ENCODE results near the gene TRAPPC5. TPM values are rescaled to one million over a fixed set of nuclear protein-coding genes. Genes with fewer than 3 reads are reported as not detected.

TRAPPC5 gene
- total RNA-seq, 5 donors from 2014 or later (not counting 1 experiment from before 2014, with no cell fraction given), result 39.2 to 75.3 (median 69.4) TPM

DNA sequence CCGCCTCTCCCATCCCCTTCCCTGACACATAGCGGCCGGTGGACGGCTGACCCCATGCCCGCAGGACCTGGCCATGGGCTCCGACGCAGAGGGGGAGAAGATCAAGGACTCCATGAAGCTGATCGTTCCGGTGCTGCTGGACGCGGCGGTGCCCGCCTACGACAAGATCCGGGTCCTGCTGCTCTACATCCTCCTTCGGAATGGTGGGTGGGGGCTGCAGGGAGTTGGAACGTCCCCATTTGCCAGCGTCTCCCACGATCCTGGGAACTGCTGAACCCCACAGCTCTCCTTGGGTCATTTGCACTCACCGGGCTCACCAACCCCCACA is 36.1 kb upstream of the TRAPPC5 start:
- Mint-ChIP-seq H3K36me3 (peaks cover 14% of the 10 kb centered on the region), H3K27me3 (no peaks in the 10 kb centered on the region), H3K27ac (no peak overlapping the region), H3K4me1 (peaks cover 8 to 10% (median 9%) of the 10 kb centered on the region in 3 donors), H3K4me3 (no peak overlapping the region), H3K9me3 (no peaks in the 10 kb centered on the region)
- H3K9me3 ChIP-seq, result no peaks in the 10 kb centered on the region
- ChIA-PET CTCF (interaction anchor here in 1 of 2 donors (0.6 kb wide), 1 partner anchor 1437 kb away, joined by 6 read pairs; no protein-coding TSS in a partner anchor), POLR2A (no interaction called here)
- 98% methylated on average over 12 of the region's 20 CpGs for WGBS (ENCODE audit: insufficient coverage)
- H3K27ac ChIP-seq (ENCODE audit: low read length), result no peak overlapping the region
- DNase-seq (no peak), ATAC-seq (replicated peaks in 1 of 4) (no peak)
- H3K4me1 ChIP-seq (ENCODE audit: control insufficient read depth in 1 of 2, extremely low read depth in 1 of 2, insufficient read depth in 2 of 2, low read length in 2 of 2), result peaks cover 0 to 7% of the 10 kb centered on the region in 2 experiments
- H3K36me3 ChIP-seq (ENCODE audit: control insufficient read depth in 2 of 2, extremely low read depth in 1 of 2, insufficient read depth in 1 of 2, low read length in 1 of 2), result peaks cover 14 to 38% of the 10 kb centered on the region in 2 donors
- H3K4me3 ChIP-seq (ENCODE audit: control insufficient read depth in 1 of 2, extremely low read depth in 1 of 2, low read length in 1 of 2), result no peak overlapping the region
- H3K27me3 ChIP-seq (replicated peaks in 1 of 2; ENCODE audit: control insufficient read depth in 2 of 2, extremely low read depth in 1 of 2, insufficient read depth in 2 of 2, low read length in 1 of 2), result peaks cover 0 to 2% of the 10 kb centered on the region in 2 experiments

DNA sequence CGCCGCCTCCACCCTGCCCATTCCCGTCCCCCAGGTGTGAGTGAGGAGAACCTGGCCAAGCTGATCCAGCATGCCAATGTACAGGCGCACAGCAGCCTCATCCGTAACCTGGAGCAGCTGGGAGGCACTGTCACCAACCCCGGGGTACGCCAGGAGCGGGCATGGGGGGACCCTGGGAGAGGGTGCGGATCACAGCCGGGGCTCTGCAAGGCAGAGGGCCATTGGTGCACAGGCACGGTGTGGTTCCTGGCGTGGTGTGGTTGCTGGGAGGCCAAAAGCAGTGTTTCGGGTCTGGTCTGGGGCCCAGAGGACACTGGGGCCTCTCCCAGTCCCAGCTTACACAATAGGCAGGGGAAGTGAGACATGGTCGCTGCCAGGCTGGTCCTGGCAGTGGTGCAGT is 35.5 kb upstream of the TRAPPC5 start:
- ChIA-PET POLR2A (no interaction called here), CTCF (no interaction called here)
- no peak overlapping the region for H3K4me3 ChIP-seq (ENCODE audit: control insufficient read depth in 1 of 2, extremely low read depth in 1 of 2, low read length in 1 of 2)
- H3K27me3 ChIP-seq (replicated peaks in 1 of 2; ENCODE audit: control insufficient read depth in 2 of 2, extremely low read depth in 1 of 2, insufficient read depth in 2 of 2, low read length in 1 of 2), result peaks cover 0 to 2% of the 10 kb centered on the region in 2 experiments
- WGBS (ENCODE audit: insufficient coverage), result 95% methylated on average over 10 of the region's 14 CpGs
- no peaks in the 10 kb centered on the region for H3K27me3 Mint-ChIP-seq
- H3K27ac ChIP-seq (ENCODE audit: low read length), result no peak overlapping the region
- no peaks in the 10 kb centered on the region for H3K9me3 Mint-ChIP-seq
- H3K36me3 Mint-ChIP-seq, result peaks cover 7% of the 10 kb centered on the region
- H3K9me3 ChIP-seq, result no peaks in the 10 kb centered on the region
- peaks cover 0 to under 1% of the 10 kb centered on the region in 2 experiments for H3K4me1 ChIP-seq (ENCODE audit: control insufficient read depth in 1 of 2, extremely low read depth in 1 of 2, insufficient read depth in 2 of 2, low read length in 2 of 2)
- no peak overlapping the region for H3K27ac Mint-ChIP-seq
- no peak overlapping the region for H3K4me3 Mint-ChIP-seq
- H3K36me3 ChIP-seq (ENCODE audit: control insufficient read depth in 2 of 2, extremely low read depth in 1 of 2, insufficient read depth in 1 of 2, low read length in 1 of 2), result peaks cover 14 to 37% of the 10 kb centered on the region in 2 donors
- no peak for ATAC-seq (replicated peaks in 1 of 4)
- DNase-seq, result no peak
- peaks cover 1 to 3% (median 2%) of the 10 kb centered on the region in 3 donors for H3K4me1 Mint-ChIP-seq

DNA sequence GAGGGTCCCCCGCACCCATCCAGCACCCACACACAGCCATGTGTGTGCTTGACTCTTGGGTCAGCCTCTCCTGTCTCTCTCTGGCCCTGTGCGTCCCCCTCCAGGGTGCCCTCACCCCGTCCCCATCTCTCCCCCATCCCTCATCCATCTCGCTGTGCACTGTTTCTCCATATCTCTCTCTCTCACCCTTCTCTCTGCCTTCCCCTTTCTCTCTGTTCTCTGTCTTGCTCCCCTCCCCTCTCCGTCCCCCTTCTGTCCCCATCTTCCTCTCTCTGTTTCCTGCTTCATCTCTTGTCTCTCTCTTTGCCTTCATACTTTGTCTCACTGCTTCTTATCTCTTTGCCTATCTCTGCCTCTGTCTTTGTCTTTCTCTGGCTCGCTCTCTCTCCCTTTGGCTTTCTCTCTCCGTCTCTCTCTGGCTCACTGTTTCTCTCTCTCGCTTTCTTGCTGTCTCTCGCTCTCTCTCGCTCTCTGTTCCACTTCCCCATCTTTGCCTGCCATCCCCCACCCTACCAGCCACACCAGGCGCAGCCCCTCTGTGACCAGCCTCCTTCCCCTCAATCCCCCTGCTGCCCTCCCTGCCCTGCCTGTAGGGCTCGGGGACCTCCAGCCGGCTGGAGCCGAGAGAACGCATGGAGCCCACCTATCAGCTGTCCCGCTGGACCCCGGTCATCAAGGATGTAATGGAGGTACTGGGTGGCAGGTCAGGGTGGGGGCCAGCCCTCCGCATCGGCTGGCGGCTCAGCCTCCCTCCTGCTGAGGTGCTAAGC is 34.8 kb upstream of the TRAPPC5 start:
- DNase-seq (no peak), ATAC-seq (replicated peaks in 1 of 4) (no peak)
- Mint-ChIP-seq H3K27me3 (no peaks in the 10 kb centered on the region), H3K9me3 (no peaks in the 10 kb centered on the region), H3K4me1 (no peaks in the 10 kb centered on the region), H3K27ac (no peak overlapping the region), H3K4me3 (no peak overlapping the region), H3K36me3 (peaks cover 5% of the 10 kb centered on the region)
- ChIA-PET CTCF (no interaction called here), POLR2A (no interaction called here)
- Histone ChIP-seq H3K27ac (ENCODE audit: low read length) (no peak overlapping the region), H3K4me1 (ENCODE audit: control insufficient read depth in 1 of 2, extremely low read depth in 1 of 2, insufficient read depth in 2 of 2, low read length in 2 of 2) (no peaks in the 10 kb centered on the region), H3K9me3 (no peaks in the 10 kb centered on the region), H3K36me3 (ENCODE audit: control insufficient read depth in 2 of 2, extremely low read depth in 1 of 2, insufficient read depth in 1 of 2, low read length in 1 of 2) (peaks cover 14 to 30% of the 10 kb centered on the region in 2 donors), H3K27me3 (replicated peaks in 1 of 2; ENCODE audit: control insufficient read depth in 2 of 2, extremely low read depth in 1 of 2, insufficient read depth in 2 of 2, low read length in 1 of 2) (peaks cover 0 to 2% of the 10 kb centered on the region in 2 experiments), H3K4me3 (ENCODE audit: control insufficient read depth in 1 of 2, extremely low read depth in 1 of 2, low read length in 1 of 2) (no peak overlapping the region)
- WGBS (ENCODE audit: insufficient coverage), result 86% methylated on average over 16 of the region's 20 CpGs

DNA sequence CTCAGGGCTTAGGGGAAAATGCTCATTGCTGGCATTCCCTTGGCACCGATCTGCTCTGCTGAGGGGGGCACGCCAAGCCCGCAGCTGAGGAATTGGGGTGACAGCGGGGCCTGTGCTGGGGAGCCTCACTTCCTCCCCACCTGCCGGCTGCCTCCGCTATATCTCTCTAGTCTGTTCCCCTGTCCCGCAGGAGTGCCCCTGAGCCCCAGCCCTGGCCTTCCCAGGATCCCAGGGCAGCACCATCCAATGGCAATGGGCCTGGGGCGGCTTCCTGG is 34.3 kb upstream of the TRAPPC5 start:
- Histone ChIP-seq H3K4me3 (ENCODE audit: control insufficient read depth in 1 of 2, extremely low read depth in 1 of 2, low read length in 1 of 2) (no peak overlapping the region), H3K36me3 (ENCODE audit: control insufficient read depth in 2 of 2, extremely low read depth in 1 of 2, insufficient read depth in 1 of 2, low read length in 1 of 2) (peaks cover 11 to 30% of the 10 kb centered on the region in 2 donors), H3K27me3 (replicated peaks in 1 of 2; ENCODE audit: control insufficient read depth in 2 of 2, extremely low read depth in 1 of 2, insufficient read depth in 2 of 2, low read length in 1 of 2) (peaks cover 0 to 7% of the 10 kb centered on the region in 2 experiments), H3K4me1 (ENCODE audit: control insufficient read depth in 1 of 2, extremely low read depth in 1 of 2, insufficient read depth in 2 of 2, low read length in 2 of 2) (no peaks in the 10 kb centered on the region), H3K9me3 (no peaks in the 10 kb centered on the region), H3K27ac (ENCODE audit: low read length) (no peak overlapping the region)
- peaks cover 5% of the 10 kb centered on the region for H3K36me3 Mint-ChIP-seq
- 82% methylated on average over 8 of the region's 8 CpGs for WGBS (ENCODE audit: insufficient coverage)
- H3K4me1 Mint-ChIP-seq, result no peaks in the 10 kb centered on the region
- DNase-seq, result no peak
- H3K4me3 Mint-ChIP-seq, result no peak overlapping the region
- no peak overlapping the region for H3K27ac Mint-ChIP-seq
- ChIA-PET POLR2A (no interaction called here), CTCF (no interaction called here)
- no peaks in the 10 kb centered on the region for H3K9me3 Mint-ChIP-seq
- no peaks in the 10 kb centered on the region for H3K27me3 Mint-ChIP-seq
- no peak for ATAC-seq (replicated peaks in 1 of 4)

DNA sequence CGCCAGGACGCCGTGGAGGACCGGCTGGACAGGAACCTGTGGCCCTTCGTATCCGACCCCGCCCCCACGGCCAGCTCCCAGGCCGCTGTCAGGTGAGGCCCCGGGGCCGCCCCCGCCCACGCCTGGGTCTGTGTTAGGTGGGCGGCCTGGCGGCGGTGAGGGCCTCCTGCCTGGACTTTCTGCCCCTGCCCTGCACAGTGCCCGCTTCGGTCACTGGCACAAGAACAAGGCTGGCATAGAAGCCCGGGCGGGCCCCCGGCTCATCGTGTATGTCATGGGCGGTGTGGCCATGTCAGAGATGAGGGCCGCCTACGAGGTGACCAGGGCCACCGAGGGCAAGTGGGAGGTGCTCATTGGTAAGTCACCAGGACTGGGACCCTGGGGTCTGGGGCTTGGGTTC is 33.5 kb upstream of the TRAPPC5 start:
- H3K4me1 ChIP-seq (ENCODE audit: control insufficient read depth in 1 of 2, extremely low read depth in 1 of 2, insufficient read depth in 2 of 2, low read length in 2 of 2), result peaks cover 0 to 6% of the 10 kb centered on the region in 2 experiments
- peaks cover 5% of the 10 kb centered on the region for H3K36me3 Mint-ChIP-seq
- ATAC-seq (replicated peaks in 1 of 4) (no peak), DNase-seq (peak in 1 of 35 experiments; percentile 0)
- H3K4me3 Mint-ChIP-seq, result no peak overlapping the region
- H3K9me3 ChIP-seq, result no peaks in the 10 kb centered on the region
- H3K27me3 ChIP-seq (replicated peaks in 1 of 2; ENCODE audit: control insufficient read depth in 2 of 2, extremely low read depth in 1 of 2, insufficient read depth in 2 of 2, low read length in 1 of 2), result peaks cover 0 to 8% of the 10 kb centered on the region in 2 experiments
- H3K27ac ChIP-seq (ENCODE audit: low read length), result no peak overlapping the region
- no peak overlapping the region for H3K27ac Mint-ChIP-seq
- H3K9me3 Mint-ChIP-seq, result no peaks in the 10 kb centered on the region
- H3K27me3 Mint-ChIP-seq, result no peaks in the 10 kb centered on the region
- H3K36me3 ChIP-seq (ENCODE audit: control insufficient read depth in 2 of 2, extremely low read depth in 1 of 2, insufficient read depth in 1 of 2, low read length in 1 of 2), result peaks cover 11 to 26% of the 10 kb centered on the region in 2 donors
- H3K4me1 Mint-ChIP-seq, result peaks cover 3 to 5% (median 3%) of the 10 kb centered on the region in 3 donors
- WGBS (ENCODE audit: insufficient coverage), result 95% methylated on average over 19 of the region's 26 CpGs
- H3K4me3 ChIP-seq (ENCODE audit: control insufficient read depth in 1 of 2, extremely low read depth in 1 of 2, low read length in 1 of 2), result no peak overlapping the region
- ChIA-PET CTCF (no interaction called here), POLR2A (no interaction called here)

DNA sequence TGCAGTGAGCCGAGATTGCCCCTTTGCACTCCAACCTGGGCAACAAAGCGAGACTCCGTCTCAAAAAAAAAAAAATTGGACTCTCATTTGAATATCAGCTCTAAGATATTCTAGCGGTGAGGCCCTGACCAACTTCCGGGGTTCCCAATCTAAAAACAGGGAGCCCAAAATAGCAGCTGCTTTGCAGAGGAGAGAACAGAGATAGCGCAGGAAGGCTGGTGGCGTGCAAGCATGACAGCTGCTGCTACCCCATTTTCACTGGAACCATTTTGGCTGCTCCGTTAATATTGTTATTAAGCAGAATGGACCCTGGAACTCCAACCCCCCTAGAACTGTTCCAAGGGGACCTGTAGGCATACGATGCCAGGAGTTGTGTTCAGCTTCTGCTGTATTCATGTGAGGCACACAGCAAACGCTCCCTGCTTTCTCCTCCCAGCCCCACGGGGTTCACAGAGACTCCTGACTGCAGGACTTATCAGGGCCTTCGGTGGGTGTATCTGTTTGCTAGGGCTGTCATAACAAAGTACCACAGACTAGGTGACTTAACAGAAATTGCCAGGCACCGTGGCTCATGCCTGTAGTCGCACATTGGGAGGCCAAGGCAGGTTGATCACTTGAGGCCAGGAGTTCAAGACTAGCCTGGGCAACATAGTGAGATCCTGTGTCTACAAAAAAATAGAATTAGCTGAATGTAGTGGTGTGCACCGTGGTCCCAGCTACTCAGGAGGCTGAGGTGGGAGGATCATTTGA is 32.2 kb upstream of the TRAPPC5 start:
- H3K27ac ChIP-seq (ENCODE audit: low read length), result no peak overlapping the region
- ATAC-seq (replicated peaks in 1 of 4) (no peak), DNase-seq (no peak)
- H3K9me3 ChIP-seq, result no peaks in the 10 kb centered on the region
- H3K4me3 Mint-ChIP-seq, result no peak overlapping the region
- H3K4me1 Mint-ChIP-seq, result peaks cover 10 to 13% (median 10%) of the 10 kb centered on the region in 3 donors
- H3K27me3 Mint-ChIP-seq, result no peaks in the 10 kb centered on the region
- H3K27ac Mint-ChIP-seq, result no peak overlapping the region
- H3K36me3 ChIP-seq (ENCODE audit: control insufficient read depth in 2 of 2, extremely low read depth in 1 of 2, insufficient read depth in 1 of 2, low read length in 1 of 2), result peaks cover 11 to 23% of the 10 kb centered on the region in 2 donors
- peaks cover 5% of the 10 kb centered on the region for H3K36me3 Mint-ChIP-seq
- 91% methylated on average over 10 of the region's 15 CpGs for WGBS (ENCODE audit: insufficient coverage)
- H3K27me3 ChIP-seq (replicated peaks in 1 of 2; ENCODE audit: control insufficient read depth in 2 of 2, extremely low read depth in 1 of 2, insufficient read depth in 2 of 2, low read length in 1 of 2), result peaks cover 0 to 7% of the 10 kb centered on the region in 2 experiments
- no peak overlapping the region for H3K4me3 ChIP-seq (ENCODE audit: control insufficient read depth in 1 of 2, extremely low read depth in 1 of 2, low read length in 1 of 2)
- ChIA-PET CTCF (interaction anchor here (0.6 to 1.4 kb wide), 2 partner anchors 12 to 32 kb away, joined by 3 to 4 read pairs; partner anchors contain the start of gene TRAPPC5 (in 1 of the 2)), POLR2A (interaction anchor here (0.6 to 0.9 kb wide), 3 partner anchors 59 to 188 kb away, joined by 3 to 6 read pairs (median 3); no protein-coding TSS in a partner anchor)
- peaks cover 0 to 13% of the 10 kb centered on the region in 2 experiments for H3K4me1 ChIP-seq (ENCODE audit: control insufficient read depth in 1 of 2, extremely low read depth in 1 of 2, insufficient read depth in 2 of 2, low read length in 2 of 2)
- no peaks in the 10 kb centered on the region for H3K9me3 Mint-ChIP-seq

Data from T-cell (primary cell).